K562 (cell line): ENCODE data around the gene ZNF330.

Experiments
- ARNT ChIP-seq, 2 experiments: fragments of 450-650 bp; IDR thresholded peaks; 2 replicates each; pipeline ENCODE4 v1.6.1; 2016; ENCODE audit warnings: mild to moderate bottlenecking in 1 of 2
- ATF2 ChIP-seq: sonication (generic); formaldehyde crosslinking; IDR thresholded peaks from 2 replicates; pipeline ENCODE4 v1.8.1; 2022; ENCODE audit warnings: missing genetic modification reagents
- BRD9 ChIP-seq: fragments of 450-650 bp; IDR thresholded peaks from 2 replicates; pipeline ENCODE4 v1.6.1; 2018; ENCODE audit warnings: low read depth; ENCODE audit not compliant: partially characterized antibody
- ELF1 ChIP-seq: fragments of 200-800 bp; sonication (Bioruptor generic); IDR thresholded peaks from 2 replicates; pipeline ENCODE4 v1.6.1; 2016; ENCODE audit warnings: missing genetic modification characterization, missing compliant biosample characterization
- HDGF ChIP-seq: fragments of 450-650 bp; IDR thresholded peaks from 2 replicates; pipeline ENCODE4 v1.6.1; 2016
- NR2C1 ChIP-seq, 2 experiments: fragments of 450-650 bp; IDR thresholded peaks; 2 replicates each; pipeline ENCODE4 v1.6.1; 2017; ENCODE audit warnings: mild to moderate bottlenecking in 2 of 2, antibody characterized with exemption in 1 of 2, inconsistent platforms in 1 of 2, missing compliant biosample characterization in 1 of 2, missing genetic modification characterization in 1 of 2
- POLR2AphosphoS5 ChIP-seq: IDR thresholded peaks from 2 replicates; pipeline ENCODE4 v1.6.1; 2011; ENCODE audit warnings: mild to moderate bottlenecking, low read depth, low read length, moderate library complexity; ENCODE audit not compliant: control insufficient read depth, insufficient read depth
- ZBED1 ChIP-seq: IDR thresholded peaks from 2 replicates; pipeline ENCODE4 v1.6.1; 2014
- ZNF3 ChIP-seq: fragments of 250-450 bp; sonication (Bioruptor Pico); IDR thresholded peaks from 2 replicates; pipeline ENCODE4 v1.5.0; 2021; ENCODE audit warnings: mild to moderate bottlenecking, moderate library complexity

- no peak for TF ChIP-seq ELF1
- TF ChIP-seq ATF2 (CRISPR knock-in tag) = no peak
- TF ChIP-seq ZNF3 = no peak
- TF ChIP-seq NR2C1 (IDR thresholded peaks at IDR 0.05) = no peak
- TF ChIP-seq NR2C1 (tag; IDR thresholded peaks at IDR 0.05) = no peak
- TF ChIP-seq ARNT (IDR thresholded peaks at IDR 0.05) = no peak
- no peak for TF ChIP-seq POLR2AphosphoS5
- no peak for TF ChIP-seq HDGF
- TF ChIP-seq BRD9 = no peak
- TF ChIP-seq ZBED1 = no peak
Measured at GRCh38 chr4:141241986-141242385, 21.3 kb downstream of the ZNF330 start.
